GM18858 (cell line): ENCODE data around the gene DOC2B.
"Not testable (repeated sequence)": the region's sequence is repeated elsewhere in the genome, so short reads cannot be mapped to it uniquely, and the experiment has no call there.

Experiments used
- ATAC-seq: cut with Tn5 transposase; IDR thresholded peaks from one replicate; pipeline ENCODE4 v1.9.1; 2021; ENCODE audit not compliant: unreplicated experiment

DOC2B gene

DNA sequence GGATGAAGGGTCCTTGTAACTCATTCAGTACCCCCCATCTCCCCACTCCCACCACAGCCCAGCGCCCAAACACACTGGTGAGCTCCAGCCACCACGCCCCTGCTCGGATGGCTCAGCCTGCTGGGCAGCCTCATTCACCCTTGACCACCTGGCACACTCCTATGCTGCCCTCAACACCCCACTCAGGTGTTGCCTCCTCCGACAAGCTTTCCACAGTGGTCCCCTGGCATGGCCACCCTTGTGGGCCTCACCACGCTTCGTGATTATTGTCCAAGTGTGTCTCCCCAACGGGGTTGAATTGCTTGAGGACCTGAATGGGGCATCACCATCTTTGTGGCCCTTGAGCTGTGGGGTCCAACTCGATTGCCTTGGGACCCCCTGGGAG is 12.0 kb upstream of the DOC2B start:
- ATAC-seq: no peak

DNA sequence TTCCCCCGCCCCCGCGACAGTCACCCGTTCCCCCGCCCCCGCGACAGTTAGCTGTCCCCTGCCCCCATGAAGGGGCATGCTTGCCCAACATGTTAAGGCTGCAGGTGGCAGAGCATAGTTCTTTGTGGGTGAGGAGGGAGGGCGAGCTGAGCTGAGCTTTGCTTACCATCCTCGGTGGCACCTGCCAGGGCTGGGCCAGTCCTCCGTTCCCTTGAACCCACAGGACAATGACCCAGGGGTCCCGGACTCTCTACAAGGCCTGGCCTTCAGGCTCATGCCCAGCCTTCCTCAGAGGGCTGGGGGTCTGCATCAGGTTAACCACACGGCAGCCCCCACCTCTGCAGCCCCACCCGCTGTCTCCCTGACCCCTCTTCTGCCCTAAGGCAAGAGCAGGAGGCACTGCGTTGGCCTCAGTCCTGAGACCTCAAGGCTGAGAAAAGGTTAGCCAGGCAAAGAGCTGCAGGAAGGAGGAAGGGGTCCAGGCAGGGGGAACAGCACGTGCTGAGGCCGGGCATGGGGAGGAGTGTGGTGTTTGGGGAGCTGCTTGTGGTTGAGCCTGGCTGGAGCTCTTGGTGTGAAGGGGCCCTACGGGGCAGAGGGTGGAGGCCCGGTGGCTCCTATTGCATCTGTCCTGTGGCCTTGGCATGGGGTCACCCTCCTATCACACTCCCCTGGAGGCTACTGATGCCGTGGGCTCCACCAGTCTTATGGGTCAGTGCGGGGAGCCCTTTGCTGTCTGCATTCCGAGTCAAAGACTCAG is 11.4 kb upstream of the DOC2B start:
- no peak for ATAC-seq

- ATAC-seq: no peak
These were observed 8.0 kb upstream of the DOC2B start for GRCh38 chr17:189444-189843.

- ATAC-seq: no peak
These were observed 5.7 kb upstream of the DOC2B start for GRCh38 chr17:187130-187529.

DNA sequence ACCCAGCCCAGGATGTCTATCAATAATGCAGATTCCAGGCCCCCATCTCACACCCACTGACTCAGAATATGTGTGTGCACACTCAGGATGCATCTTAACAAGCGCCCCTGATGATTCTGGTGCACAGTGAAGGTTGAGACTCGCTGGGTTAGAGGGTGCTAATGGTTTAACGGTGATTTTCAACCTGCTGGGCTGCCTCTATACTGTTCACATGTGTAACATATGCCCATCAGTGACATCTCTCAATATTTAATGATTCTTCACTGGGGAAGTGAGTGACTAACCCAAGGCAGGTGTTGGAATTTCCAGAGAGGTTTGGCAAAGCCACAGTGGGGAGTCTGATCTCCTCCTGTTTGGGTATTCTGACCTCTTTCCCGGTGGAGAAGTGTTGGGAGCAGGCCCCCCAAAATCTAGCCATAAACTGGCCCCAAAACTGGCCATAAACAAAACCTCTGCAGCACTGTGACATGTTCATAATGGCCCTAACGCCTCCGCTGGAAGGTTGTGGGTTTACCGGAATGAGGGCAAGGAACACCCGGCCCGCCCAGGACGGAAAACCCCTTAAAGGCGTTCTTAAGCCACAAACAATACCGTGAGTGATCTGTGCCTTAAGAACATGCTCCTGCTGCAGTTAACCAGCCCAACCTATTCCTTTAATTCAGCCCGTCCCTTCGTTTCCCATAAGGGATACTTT is 4.1 kb upstream of the DOC2B start:
- no peak for ATAC-seq

DNA sequence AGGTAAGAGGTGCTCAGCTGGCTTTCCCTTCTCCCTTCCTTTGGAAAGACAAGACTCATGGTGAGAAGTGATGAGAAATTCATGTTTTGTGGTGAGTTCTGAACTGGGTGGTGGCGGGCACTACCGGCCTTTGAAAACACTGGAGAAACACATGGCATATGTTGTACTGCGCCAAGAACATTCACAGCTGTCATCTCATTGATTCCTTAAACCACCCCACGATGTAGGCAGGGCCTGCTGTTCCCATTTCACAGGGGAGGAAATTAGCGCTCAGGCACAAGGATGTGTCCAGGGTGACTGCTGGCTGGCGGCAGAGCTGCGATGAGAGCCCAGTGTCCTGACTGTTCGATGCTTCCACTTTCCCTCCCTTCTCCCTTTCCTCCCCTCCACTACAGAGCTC is 1.6 kb upstream of the DOC2B start:
- ATAC-seq: no peak

GRCh38 chr17:182050-182751 is 751 bp upstream of the DOC2B start:
- no peak for ATAC-seq

- no peak for ATAC-seq
These were observed 837 bp downstream of the DOC2B start for GRCh38 chr17:180381-181244.

DNA sequence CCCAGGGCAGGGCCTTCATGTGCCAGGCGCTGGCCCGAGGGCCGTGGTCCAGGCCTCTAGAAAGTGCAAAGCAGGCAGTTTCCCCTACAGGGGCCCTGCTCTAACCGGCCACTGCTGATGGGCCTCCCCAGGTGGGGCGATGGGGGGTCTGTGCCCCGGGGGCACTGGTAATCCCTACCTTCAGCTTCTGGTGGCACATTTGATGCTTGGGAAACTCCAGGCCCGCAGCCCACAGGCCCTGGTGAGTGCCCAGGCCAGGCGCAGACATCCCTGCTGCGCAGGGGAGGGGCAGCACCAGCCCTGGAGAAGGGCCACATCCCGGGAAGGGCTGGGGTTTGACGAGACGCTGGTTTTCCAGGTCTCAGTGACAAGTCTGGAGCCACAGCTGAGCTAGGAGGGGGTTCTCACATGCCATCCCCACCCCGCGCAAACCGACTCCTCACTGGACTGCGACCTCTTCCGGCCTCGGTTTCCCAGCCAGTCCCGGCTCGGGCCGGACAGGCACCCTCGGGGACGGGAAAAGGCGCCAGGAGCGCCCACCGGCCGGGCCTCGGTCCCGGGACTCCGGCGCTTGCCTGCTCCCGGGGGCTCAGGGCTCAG is 1.6 kb downstream of the DOC2B start:
- no peak for ATAC-seq

GRCh38 chr17:179066-179432 is 2.4 kb downstream of the DOC2B start:
- ATAC-seq: no peak

GRCh38 chr17:178292-179065 is 3.0 kb downstream of the DOC2B start:
- ATAC-seq: no peak

- ATAC-seq: no peak
These were observed 3.7 kb downstream of the DOC2B start for GRCh38 chr17:177762-178161.

DNA sequence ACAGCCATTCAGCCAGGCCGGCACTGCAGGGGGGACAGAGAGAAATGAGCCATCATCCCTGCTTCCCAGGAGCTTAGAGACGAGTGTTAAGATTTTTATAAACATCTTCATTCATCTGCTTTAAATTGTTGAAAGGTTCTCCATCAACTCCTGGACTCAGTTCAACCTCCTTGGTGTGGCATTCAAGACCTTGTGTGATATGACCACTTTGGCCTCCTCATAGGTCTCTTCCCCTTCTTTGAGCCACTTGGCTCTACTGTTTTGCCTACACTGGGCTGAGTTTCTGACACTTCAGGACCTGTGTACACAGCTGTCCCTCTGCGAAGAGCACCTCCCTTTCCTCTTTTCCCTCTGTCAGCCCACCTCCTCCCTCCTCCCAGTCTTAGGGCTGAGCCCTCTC is 4.3 kb downstream of the DOC2B start:
- ATAC-seq: no peak

- no peak for ATAC-seq
These were observed 8.1 kb downstream of the DOC2B start for GRCh38 chr17:173166-173911.

GRCh38 chr17:172401-172800 is 9.0 kb downstream of the DOC2B start:
- ATAC-seq: no peak

DNA sequence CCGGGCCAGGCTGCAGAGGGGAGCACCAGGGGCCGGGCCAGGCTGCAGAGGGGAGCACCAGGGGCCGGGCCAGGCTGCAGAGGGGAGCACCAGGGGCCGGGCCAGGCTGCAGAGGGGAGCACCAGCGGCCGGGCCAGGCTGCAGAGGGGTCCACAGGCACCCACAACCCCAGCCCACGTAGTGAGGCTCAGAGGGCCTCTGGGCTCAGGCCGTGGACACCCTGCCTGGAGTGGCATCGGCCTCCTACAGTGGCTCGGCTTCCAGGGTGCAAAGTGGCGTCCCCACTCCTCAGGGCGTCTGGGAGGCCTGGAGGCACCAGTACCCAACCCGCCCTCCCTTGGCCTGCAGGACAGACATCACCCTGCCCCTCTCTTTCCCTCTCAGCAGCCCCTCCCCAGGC is 9.6 kb downstream of the DOC2B start:
- no peak for ATAC-seq

DNA sequence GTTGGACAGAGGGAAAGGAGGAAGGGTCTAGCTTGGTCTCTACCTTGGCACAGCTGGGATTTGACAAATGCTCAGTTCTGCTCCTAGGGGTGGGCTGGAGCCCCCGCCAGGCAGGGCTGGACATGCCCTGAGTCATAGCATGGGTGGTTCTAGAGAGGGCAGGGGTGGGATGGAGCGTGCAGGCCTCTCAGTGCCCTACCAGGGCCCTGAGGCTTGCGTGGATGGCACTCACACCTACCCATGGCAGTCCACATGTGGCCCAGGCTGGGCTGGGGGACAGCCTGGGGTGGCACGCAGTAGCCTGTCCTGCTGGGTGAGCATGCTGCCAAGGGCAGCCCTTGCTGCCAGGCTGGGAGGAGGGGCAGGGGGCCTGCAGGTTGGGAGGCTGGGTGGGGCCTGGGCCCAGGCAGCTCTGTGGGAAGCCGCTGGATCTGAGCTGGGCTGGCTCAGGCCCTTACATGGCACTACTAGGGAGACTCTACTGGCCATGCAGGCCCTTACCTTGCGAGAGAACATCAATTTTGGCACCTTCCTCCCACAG is 11.2 kb downstream of the DOC2B start:
- ATAC-seq: no peak

DNA sequence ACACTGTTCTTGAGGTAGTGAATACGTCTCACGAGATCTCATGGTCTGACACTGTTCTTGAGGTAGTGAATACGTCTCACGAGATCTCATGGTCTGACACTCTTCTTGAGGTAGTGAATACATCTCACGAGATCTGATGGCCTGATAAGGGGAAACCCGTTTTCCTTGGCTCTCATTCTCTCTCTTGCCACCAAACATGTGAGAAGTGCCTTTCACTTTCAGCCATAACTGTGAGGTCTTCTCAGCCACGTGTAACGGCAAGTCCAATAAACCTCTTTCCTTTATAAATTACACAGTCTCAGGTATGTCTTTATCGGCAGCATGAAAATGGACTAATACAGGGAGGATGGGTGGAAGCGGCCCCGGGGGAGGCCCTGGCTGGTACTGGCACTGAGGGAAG is 12.8 kb downstream of the DOC2B start:
- ATAC-seq: not testable (repeated sequence)

- no peak for ATAC-seq
These were observed 15.5 kb downstream of the DOC2B start for GRCh38 chr17:165939-166338.
